Muscle layer of duodenum (tissue), 2 donors: ENCODE data around the gene LHX3.

Experiments used
- H3K27ac ChIP-seq: one replicate; pipeline ENCODE4 v1.7.0; 2013; ENCODE audit warnings: mild to moderate bottlenecking, low read length
- H3K27me3 ChIP-seq: one replicate; pipeline ENCODE4 v1.7.0; 2013; ENCODE audit warnings: low read depth, mild to moderate bottlenecking, control low read depth, low read length
- H3K36me3 ChIP-seq, 2 donors: one replicate each; pipeline ENCODE4 v1.7.0; 2013; ENCODE audit warnings: low read length in 2 of 2, control low read depth in 1 of 2, mild to moderate bottlenecking in 1 of 2; ENCODE audit not compliant: insufficient read depth in 2 of 2, control insufficient read depth in 1 of 2
- H3K4me1 ChIP-seq, 2 donors: one replicate each; pipeline ENCODE4 v1.7.0; 2013; ENCODE audit warnings: low read length in 2 of 2, mild to moderate bottlenecking in 2 of 2, control low read depth in 1 of 2, moderate library complexity in 1 of 2; ENCODE audit not compliant: insufficient read depth in 2 of 2, control insufficient read depth in 1 of 2
- H3K4me3 ChIP-seq, 2 donors: one replicate each; pipeline ENCODE4 v1.7.0; 2013; ENCODE audit warnings: low read length in 2 of 2, low read depth in 1 of 2, mild to moderate bottlenecking in 1 of 2
- H3K9me3 ChIP-seq, 2 donors: one replicate each; pipeline ENCODE4 v1.7.0; 2013; ENCODE audit warnings: low read length in 2 of 2, control low read depth in 1 of 2, mild to moderate bottlenecking in 1 of 2; ENCODE audit not compliant: control insufficient read depth in 1 of 2
- donor health status: healthy.

LHX3 gene

DNA sequence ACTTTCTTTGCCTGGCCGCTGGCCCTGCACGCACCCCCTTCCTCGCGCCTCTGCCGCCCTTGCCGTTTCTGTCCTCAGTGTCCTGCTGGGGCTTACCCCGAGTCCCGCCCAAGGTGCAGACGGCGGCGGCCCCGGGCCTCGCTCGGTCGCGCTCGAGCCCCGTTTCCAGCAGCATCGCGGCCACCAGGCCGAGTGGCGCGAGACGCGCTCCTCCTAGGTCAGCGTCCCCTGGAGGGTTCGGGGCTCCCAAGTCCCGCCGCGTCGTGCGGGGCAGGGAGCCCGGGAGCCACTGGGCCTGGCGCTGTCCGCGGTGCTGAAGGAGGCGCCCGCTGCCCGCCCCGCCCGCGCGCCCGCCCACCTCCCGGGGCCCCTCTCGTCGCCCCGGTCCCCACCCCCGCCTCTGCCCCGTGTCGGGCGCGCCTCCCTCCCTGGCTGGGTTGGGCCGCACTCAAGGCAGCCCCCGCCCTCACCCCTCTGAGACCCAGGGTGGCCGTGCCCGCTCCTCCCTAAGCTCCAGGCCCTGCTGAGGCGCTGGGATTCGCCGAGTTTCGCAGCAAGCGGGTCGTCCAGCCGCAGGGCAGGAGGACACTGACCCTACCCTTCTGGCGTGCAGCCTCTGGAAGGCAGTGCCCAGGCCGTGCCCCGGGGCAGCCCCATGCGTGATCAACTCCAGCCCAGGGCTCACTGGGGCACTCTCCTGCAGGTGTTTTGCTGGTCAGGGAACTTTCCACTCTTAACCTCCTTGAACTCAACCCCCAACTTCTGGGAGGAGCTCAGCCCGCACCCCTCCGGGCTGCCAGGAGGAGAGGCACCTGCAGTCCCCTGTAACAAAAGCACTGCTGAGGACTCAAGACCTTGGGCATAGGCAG, at the start of gene LHX3:
TSS of gene LHX3 (minus strand) at position 291 of the 869 bp plus-strand sequence. CDS start at position 175, 116 bp downstream.
- no peaks in the 10 kb centered on the region for H3K9me3 ChIP-seq
- no peak within 1 kb of the TSS for H3K27ac ChIP-seq
- peaks cover 4 to 20% of the 10 kb centered on the region in 2 donors for H3K36me3 ChIP-seq
- no peak within 1 kb of the TSS for H3K4me3 ChIP-seq
- peaks cover 0 to 10% of the 10 kb centered on the region in 2 donors for H3K4me1 ChIP-seq
- H3K27me3 ChIP-seq, result peaks cover 35% of the 10 kb centered on the region

GRCh38 chr9:136253246-136254130, 48.6 kb upstream of the LHX3 start:
- no peaks in the 10 kb centered on the region for H3K36me3 ChIP-seq
- no peak overlapping the region for H3K27ac ChIP-seq
- H3K27me3 ChIP-seq, result no peaks in the 10 kb centered on the region
- no peaks in the 10 kb centered on the region for H3K9me3 ChIP-seq
- H3K4me1 ChIP-seq, result no peaks in the 10 kb centered on the region
- no peak overlapping the region for H3K4me3 ChIP-seq

DNA sequence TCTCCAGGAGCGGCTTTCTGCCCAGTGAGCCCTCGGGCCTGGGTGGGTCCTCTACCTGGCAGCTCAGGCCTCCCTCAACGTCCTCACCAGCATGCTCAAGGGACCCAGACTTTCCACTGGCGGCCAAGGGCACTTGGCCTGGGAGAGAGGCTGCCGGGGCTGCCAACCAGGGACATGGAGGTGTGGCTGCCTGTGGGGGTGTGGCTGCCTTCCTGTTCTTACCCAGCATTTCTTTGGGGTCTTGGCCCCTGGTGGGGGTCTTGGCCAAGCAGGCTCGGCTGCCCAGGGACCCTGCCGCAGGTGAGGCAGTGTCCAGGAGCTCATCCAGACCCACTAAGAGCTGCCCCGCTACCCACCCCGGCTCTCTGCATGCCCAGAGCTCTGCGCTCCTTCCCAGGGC, 47.9 kb upstream of the LHX3 start:
- H3K4me1 ChIP-seq, result no peaks in the 10 kb centered on the region
- no peaks in the 10 kb centered on the region for H3K27me3 ChIP-seq
- H3K9me3 ChIP-seq, result no peaks in the 10 kb centered on the region
- no peak overlapping the region for H3K4me3 ChIP-seq
- H3K27ac ChIP-seq, result no peak overlapping the region
- H3K36me3 ChIP-seq, result no peaks in the 10 kb centered on the region

DNA sequence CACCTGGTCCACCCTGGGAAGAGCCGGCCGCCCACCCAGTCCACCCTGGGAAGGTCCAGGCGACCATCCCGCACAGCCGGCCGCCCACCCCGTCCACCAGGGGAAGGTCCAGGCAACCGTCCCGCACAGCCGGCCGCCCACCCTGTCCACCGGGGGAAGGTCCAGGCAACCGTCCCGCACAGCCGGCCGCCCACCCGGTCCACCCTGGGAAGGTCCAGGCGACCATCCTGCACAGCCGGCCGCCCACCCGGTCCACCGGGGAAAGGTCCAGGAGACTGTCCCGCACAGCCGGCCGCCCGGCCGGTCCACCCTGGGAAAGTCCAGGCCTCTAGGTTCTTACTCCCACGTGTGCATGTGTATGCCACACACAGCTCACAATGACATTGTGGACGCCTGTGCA, 47.4 kb upstream of the LHX3 start:
- Histone ChIP-seq H3K27ac (no peak overlapping the region), H3K9me3 (no peaks in the 10 kb centered on the region), H3K4me3 (no peak overlapping the region), H3K4me1 (no peaks in the 10 kb centered on the region), H3K27me3 (no peaks in the 10 kb centered on the region), H3K36me3 (no peaks in the 10 kb centered on the region)

DNA sequence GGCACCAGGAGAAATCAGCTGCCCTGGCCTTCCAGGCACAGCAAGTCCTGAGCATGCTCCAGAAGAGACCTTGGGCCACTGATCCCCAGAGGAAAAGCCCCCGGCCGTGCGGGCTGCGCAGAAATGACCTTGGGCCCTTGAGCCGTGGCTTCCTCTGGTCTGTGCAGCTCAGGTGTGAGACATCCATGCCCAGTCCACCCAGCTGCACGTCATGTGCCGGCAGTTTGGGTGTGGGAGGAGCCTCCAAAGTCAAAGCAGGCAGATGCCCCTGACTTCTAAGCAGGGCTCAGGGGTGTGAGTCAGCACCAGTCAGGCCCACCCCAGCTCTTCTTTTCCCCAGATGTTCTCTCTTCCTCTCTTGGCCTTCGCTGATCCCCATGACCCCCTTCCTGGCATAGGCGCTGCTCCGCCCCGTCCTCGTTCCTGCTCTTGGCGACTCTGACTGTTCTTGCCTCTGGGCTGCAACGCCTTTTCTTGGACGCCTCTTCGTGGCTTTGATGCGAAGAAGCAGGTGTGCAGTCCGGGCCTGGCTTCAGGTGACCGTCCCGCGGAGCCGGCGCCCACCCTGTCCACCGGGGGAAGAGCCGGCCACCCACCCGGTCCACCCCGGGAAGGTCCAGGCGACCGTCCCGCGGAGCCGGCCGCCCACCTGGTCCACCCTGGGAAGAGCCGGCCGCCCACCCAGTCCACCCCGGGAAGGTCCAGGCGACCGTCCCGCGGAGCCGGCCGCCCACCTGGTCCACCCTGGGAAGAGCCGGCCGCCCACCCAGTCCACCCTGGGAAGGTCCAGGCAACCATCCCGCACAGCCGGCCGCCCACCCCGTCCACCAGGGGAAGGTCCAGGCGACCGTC, 46.6 kb upstream of the LHX3 start:
- Histone ChIP-seq H3K36me3 (no peaks in the 10 kb centered on the region), H3K27me3 (no peaks in the 10 kb centered on the region), H3K4me3 (no peak overlapping the region), H3K27ac (no peak overlapping the region), H3K4me1 (no peaks in the 10 kb centered on the region), H3K9me3 (no peaks in the 10 kb centered on the region)

- H3K4me1 ChIP-seq, result no peaks in the 10 kb centered on the region
- no peaks in the 10 kb centered on the region for H3K9me3 ChIP-seq
- no peak overlapping the region for H3K27ac ChIP-seq
- H3K27me3 ChIP-seq, result no peaks in the 10 kb centered on the region
- no peak overlapping the region for H3K4me3 ChIP-seq
- no peaks in the 10 kb centered on the region for H3K36me3 ChIP-seq
Observed at GRCh38 chr9:136250676-136251075, 45.7 kb upstream of the LHX3 start.

GRCh38 chr9:136249877-136250559, 45.1 kb upstream of the LHX3 start:
- no peaks in the 10 kb centered on the region for H3K9me3 ChIP-seq
- H3K4me3 ChIP-seq, result no peak overlapping the region
- H3K4me1 ChIP-seq, result peaks cover 0 to 1% of the 10 kb centered on the region in 2 donors
- H3K36me3 ChIP-seq, result no peaks in the 10 kb centered on the region
- no peaks in the 10 kb centered on the region for H3K27me3 ChIP-seq
- no peak overlapping the region for H3K27ac ChIP-seq

- Histone ChIP-seq H3K4me1 (peaks cover 8% of the 10 kb centered on the region in 2 donors), H3K36me3 (no peaks in the 10 kb centered on the region), H3K27ac (no peak overlapping the region), H3K4me3 (no peak overlapping the region), H3K27me3 (no peaks in the 10 kb centered on the region), H3K9me3 (no peaks in the 10 kb centered on the region)
Observed at GRCh38 chr9:136248951-136249876, 44.3 kb upstream of the LHX3 start.

DNA sequence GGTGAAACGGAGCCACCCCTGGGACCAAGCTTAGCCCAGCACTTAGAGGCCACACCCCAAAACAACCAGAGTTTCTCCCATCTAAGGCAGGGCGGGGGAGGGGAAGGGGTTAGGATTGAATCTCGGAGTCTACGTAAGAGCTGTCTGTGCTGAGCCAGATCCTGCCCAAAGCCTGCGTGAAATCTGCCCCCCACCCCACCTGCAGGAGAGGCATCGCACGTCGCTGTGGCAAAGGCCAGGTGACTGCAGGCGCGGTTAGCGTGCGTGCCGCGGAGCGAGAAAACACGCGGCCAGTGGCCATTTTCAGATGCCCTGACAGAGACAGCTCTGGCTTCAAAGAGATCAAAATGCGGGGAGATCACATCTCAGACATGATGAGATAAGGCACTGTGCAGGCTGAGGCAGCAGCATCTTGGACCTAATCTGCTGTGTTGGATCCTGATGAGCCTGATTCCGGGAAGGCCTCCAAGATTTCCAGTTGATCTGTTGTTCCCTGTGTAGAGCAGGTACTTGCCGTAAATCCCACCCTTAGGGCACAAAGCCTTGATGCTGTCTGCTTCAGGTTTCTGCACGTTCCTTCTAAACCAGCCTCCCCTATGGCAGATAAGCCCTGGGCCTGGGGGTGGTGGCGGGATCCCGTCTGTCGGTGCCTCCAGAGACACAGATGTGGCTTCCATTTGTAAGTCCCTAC, 43.2 kb upstream of the LHX3 start:
- H3K27ac ChIP-seq, result no peak overlapping the region
- H3K4me1 ChIP-seq, result peaks cover 8% of the 10 kb centered on the region in 2 donors
- no peaks in the 10 kb centered on the region for H3K36me3 ChIP-seq
- H3K27me3 ChIP-seq, result no peaks in the 10 kb centered on the region
- H3K9me3 ChIP-seq, result no peaks in the 10 kb centered on the region
- no peak overlapping the region for H3K4me3 ChIP-seq
